ENCODE data around the gene ANXA1. TPM values are rescaled to one million over a fixed set of nuclear protein-coding genes. Genes with fewer than 3 reads are reported as not detected.

Gene ANXA1
- 731 and 810 TPM in 2 replicates for total RNA-seq (2022)
- Bru-seq, nascent RNA, result percentile 100 among the genes with signal in this experiment
- BruChase-seq, experiment 1, labeled RNA remaining after a 6-hour chase, result percentile 99 among the genes with signal in this experiment
- percentile 99 among the genes with signal in this experiment for BruChase-seq, experiment 2, labeled RNA remaining after a 2-hour chase
- long read RNA-seq, transcript ANXA1-202 (12 exons, 2,209 nt), result minor isoform, 24 of 4,548 reads
- long read RNA-seq, transcript ANXA1-201 (13 exons, 1,509 nt), result major isoform, 4,135 of 4,548 reads
- long read RNA-seq, partial matches to known transcripts, result 15 of 4,548 reads
- long read RNA-seq, other reads (novel, unspliced or antisense), result 370 of 4,548 reads

- peak within 1 kb of the TSS; percentile 97 for H3K27ac Mint-ChIP-seq (ENCODE audit: low read depth, unreplicated experiment)
- POLR2A ChIA-PET, result interaction anchor here (0.6 to 3.5 kb wide), 17 partner anchors 9 to 1936 kb away, joined by 3 to 241 read pairs (median 10); partner anchors contain the start of genes NMRK1 and ZFAND5
- intact Hi-C loops (cut with micrococcal nuclease), result loop anchor here (1.0 kb wide), 1 partner anchor 33 kb away; no protein-coding TSS in a partner anchor
- no peaks in the 10 kb centered on the region for H3K27me3 Mint-ChIP-seq (ENCODE audit: insufficient read depth, unreplicated experiment)
- DNase-seq (ENCODE audit: unreplicated experiment), result peak; percentile 89
- CTCF ChIA-PET, result interaction anchor here (1.5 to 2.1 kb wide), 5 partner anchors 10 to 44 kb away, joined by 5 to 21 read pairs (median 6); no protein-coding TSS in a partner anchor
- BruUV-seq (replicated peaks), result TSS peak; percentile 60
- H3K4me3 Mint-ChIP-seq (ENCODE audit: unreplicated experiment), result peak within 1 kb of the TSS; percentile 88
- H3K9me3 Mint-ChIP-seq (ENCODE audit: unreplicated experiment), result no peaks in the 10 kb centered on the region
- TF ChIP-seq CTCF (IDR thresholded peaks at IDR 0.05; ENCODE audit: unreplicated experiment), result no peak
- H3K4me1 Mint-ChIP-seq (ENCODE audit: insufficient read depth, unreplicated experiment), result peaks cover 36% of the 10 kb centered on the region
- H3K36me3 Mint-ChIP-seq (ENCODE audit: insufficient read depth, unreplicated experiment), result peaks cover 54% of the 10 kb centered on the region
These were observed at the start of gene ANXA1 for GRCh38 chr9:73151653-73152542. ANXA1 (plus strand) TSS chr9:73151865; CDS start chr9:73158536, 6,671 bp downstream.

- ChIA-PET POLR2A (interaction anchor here (1.0 to 1.5 kb wide), 2 partner anchors 49 to 51 kb away, joined by 3 to 4 read pairs; no protein-coding TSS in a partner anchor), CTCF (interaction anchor here (1.2 to 1.5 kb wide), 2 partner anchors 21 to 78 kb away, joined by 3 to 8 read pairs; no protein-coding TSS in a partner anchor)
- H3K27ac Mint-ChIP-seq (ENCODE audit: low read depth, unreplicated experiment), result no peak overlapping the region
- H3K4me1 Mint-ChIP-seq (ENCODE audit: insufficient read depth, unreplicated experiment), result peaks cover 7% of the 10 kb centered on the region
- intact Hi-C loops (cut with micrococcal nuclease), result no loop called here
- no peak for TF ChIP-seq CTCF (IDR thresholded peaks at IDR 0.05; ENCODE audit: unreplicated experiment)
- no peak for DNase-seq (ENCODE audit: unreplicated experiment)
- H3K9me3 Mint-ChIP-seq (ENCODE audit: unreplicated experiment), result no peaks in the 10 kb centered on the region
- no peak overlapping the region for H3K4me3 Mint-ChIP-seq (ENCODE audit: unreplicated experiment)
- no peaks in the 10 kb centered on the region for H3K36me3 Mint-ChIP-seq (ENCODE audit: insufficient read depth, unreplicated experiment)
- H3K27me3 Mint-ChIP-seq (ENCODE audit: insufficient read depth, unreplicated experiment), result no peaks in the 10 kb centered on the region
- BruUV-seq (replicated peaks), result no TSS peak
These were observed 47.3 kb upstream of the ANXA1 start for GRCh38 chr9:73104342-73104741.

- H3K27ac Mint-ChIP-seq (ENCODE audit: low read depth, unreplicated experiment), result no peak overlapping the region
- no TSS peak for BruUV-seq (replicated peaks)
- CTCF ChIA-PET, result interaction anchor here (1.5 kb wide), 1 partner anchor 21 kb away, joined by 3 read pairs; no protein-coding TSS in a partner anchor
These were observed 46.7 kb upstream of the ANXA1 start for GRCh38 chr9:73104921-73105320.

More at GRCh38 chr9:73104921-73105320, 46.7 kb upstream of the ANXA1 start:
- no peak for TF ChIP-seq CTCF (IDR thresholded peaks at IDR 0.05; ENCODE audit: unreplicated experiment)
- Mint-ChIP-seq H3K36me3 (ENCODE audit: insufficient read depth, unreplicated experiment) (no peaks in the 10 kb centered on the region), H3K9me3 (ENCODE audit: unreplicated experiment) (no peaks in the 10 kb centered on the region), H3K4me1 (ENCODE audit: insufficient read depth, unreplicated experiment) (peaks cover 7% of the 10 kb centered on the region), H3K27me3 (ENCODE audit: insufficient read depth, unreplicated experiment) (no peaks in the 10 kb centered on the region), H3K4me3 (ENCODE audit: unreplicated experiment) (no peak overlapping the region)
- intact Hi-C loops (cut with micrococcal nuclease), result no loop called here
- POLR2A ChIA-PET, result interaction anchor here (1.0 to 1.5 kb wide), 2 partner anchors 48 to 50 kb away, joined by 3 to 4 read pairs; no protein-coding TSS in a partner anchor
- DNase-seq (ENCODE audit: unreplicated experiment), result no peak
